DOHH2 (cell line): Measurements from ENCODE around the gene MYO7B.

ENCODE experiments used
- EZH2phosphoT487 ChIP-seq: fragments of 200-600 bp; sonication (generic); IDR thresholded peaks from 2 replicates; pipeline ENCODE4 v1.6.1; 2017; ENCODE audit warnings: borderline replicate concordance, mild to moderate bottlenecking, antibody characterized with exemption, low read length, moderate library complexity, mixed read lengths
- TF ChIP-seq, protein P1 (sequence below): fragments of 200-600 bp; sonication (generic); IDR thresholded peaks from one replicate; pipeline ENCODE4 v1.5.1; 2014; ENCODE audit warnings: antibody characterized with exemption, mild to moderate bottlenecking, low read depth, low read length; ENCODE audit not compliant: poor library complexity, severe bottlenecking

DNA sequence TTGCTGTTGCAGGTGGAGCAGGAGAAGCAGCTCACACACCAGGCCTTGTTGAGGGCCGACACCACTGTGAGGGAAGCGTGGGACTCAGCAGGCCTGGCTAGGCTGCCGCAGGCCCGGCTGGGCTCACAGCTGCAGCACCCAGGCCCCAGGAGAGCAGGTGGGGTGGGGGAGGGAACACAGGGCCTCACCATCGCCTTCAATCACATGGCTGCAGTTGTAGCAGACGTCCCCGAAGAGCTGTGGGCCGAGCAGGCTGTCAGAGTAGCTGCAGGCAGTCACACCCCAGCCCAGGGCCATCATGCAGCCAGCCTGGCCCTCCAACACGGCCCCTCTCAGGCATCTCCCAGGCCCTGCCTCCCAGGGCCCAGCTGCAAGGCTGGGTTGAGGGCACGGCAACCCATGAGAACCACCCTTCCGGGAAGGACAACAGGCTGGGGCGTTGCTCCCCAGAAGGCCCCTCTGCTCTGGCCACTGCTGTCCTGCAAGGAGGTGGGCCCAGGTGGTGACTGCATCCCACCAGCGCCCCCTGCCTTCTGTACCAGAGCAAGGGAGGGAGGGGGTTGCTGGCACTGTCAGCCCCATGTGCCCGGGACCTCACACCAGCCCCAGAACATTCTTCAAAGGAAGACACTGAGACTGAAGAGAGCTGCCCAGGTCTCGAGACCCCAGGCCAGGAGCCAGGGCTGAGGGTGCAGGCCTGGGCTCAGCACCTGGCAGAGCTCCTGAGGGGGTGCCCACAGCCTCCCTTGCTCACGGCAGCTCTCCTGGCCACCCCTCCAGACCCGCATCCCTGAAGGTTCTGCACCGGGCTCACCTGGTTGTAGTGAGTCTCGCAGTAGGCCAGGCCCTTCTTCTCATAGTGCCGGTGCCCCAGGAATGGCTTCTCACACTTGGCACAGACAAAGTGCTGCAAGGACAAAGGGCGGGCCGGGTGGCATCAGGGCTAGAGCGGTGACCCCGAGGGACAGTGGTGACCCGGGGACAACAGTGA lies 104.9 kb downstream of the MYO7B start:
- TF ChIP-seq, protein P1, sequence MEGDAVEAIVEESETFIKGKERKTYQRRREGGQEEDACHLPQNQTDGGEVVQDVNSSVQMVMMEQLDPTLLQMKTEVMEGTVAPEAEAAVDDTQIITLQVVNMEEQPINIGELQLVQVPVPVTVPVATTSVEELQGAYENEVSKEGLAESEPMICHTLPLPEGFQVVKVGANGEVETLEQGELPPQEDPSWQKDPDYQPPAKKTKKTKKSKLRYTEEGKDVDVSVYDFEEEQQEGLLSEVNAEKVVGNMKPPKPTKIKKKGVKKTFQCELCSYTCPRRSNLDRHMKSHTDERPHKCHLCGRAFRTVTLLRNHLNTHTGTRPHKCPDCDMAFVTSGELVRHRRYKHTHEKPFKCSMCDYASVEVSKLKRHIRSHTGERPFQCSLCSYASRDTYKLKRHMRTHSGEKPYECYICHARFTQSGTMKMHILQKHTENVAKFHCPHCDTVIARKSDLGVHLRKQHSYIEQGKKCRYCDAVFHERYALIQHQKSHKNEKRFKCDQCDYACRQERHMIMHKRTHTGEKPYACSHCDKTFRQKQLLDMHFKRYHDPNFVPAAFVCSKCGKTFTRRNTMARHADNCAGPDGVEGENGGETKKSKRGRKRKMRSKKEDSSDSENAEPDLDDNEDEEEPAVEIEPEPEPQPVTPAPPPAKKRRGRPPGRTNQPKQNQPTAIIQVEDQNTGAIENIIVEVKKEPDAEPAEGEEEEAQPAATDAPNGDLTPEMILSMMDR, result peak; percentile 47
- no peak for TF ChIP-seq EZH2phosphoT487
